HepG2 (cell line): ENCODE measurements around the gene SGK1. TPM values are rescaled to one million over a fixed set of nuclear protein-coding genes. Genes with fewer than 3 reads are reported as not detected.

Experiments used
- ATAC-seq: fragments of 200-7000 bp; cut with Tn5 transposase; 3 replicates; pipeline ENCODE4 v1.9.1; 2020; ENCODE audit warnings: mild to moderate bottlenecking, moderate library complexity
- BruUV-seq: library from RNA; stranded (reverse); fragments of 400-500 nt; replicated peaks from 2 replicates; lab custom pipeline; 2021; lab: Mats Ljungman, UMichigan
- CTCF ChIA-PET: fragments of 300-600 bp; formaldehyde crosslinking; extraction: SDS; loops from one replicate; lab custom pipeline; 2021; ENCODE audit warnings: low total read pairs, inconsistent platforms, low intra/inter-chr PET ratio; lab: Yijun Ruan, JAX
- POLR2A ChIA-PET: fragments of 350-600 bp; sonication (Branson Sonifier 250); formaldehyde crosslinking; loops from one replicate; lab custom pipeline; 2020; ENCODE audit warnings: antibody characterized with exemption, inconsistent platforms; lab: Yijun Ruan, JAX
- DNase-seq: peaks from one replicate; pipeline ENCODE4 v3.0.0-alpha.2; 2015; ENCODE audit warnings: low spot score
- FAIRE-seq: peaks from 3 replicates; lab custom pipeline; 2011; peaks lifted over from hg19 to GRCh38; lab: Jason Lieb, UNC
- H2AFZ ChIP-seq: one replicate; pipeline ENCODE4 v1.6.1; 2011; ENCODE audit warnings: low read length, inconsistent platforms
- H3K27ac ChIP-seq: fragments of 300-600 bp; 3 replicates; pipeline ENCODE4 v1.8.0; 2011; ENCODE audit warnings: mixed run types, mild to moderate bottlenecking, mixed read lengths, low read length, inconsistent platforms; ENCODE audit not compliant: insufficient read depth; ENCODE audit errors: extremely low read length
- H3K27me3 ChIP-seq, 2 experiments: fragments of 200-600 bp in 1 of 2; 2 replicates in 1 of 2; 3 replicates in 1 of 2; pipeline versions ENCODE4 v1.6.0 to v1.8.0; 2011; ENCODE audit warnings: low read length in 2 of 2, mild to moderate bottlenecking in 2 of 2, moderate library complexity in 2 of 2, inconsistent platforms in 1 of 2; ENCODE audit not compliant: insufficient read depth in 2 of 2, control insufficient read depth in 1 of 2
- H3K36me3 ChIP-seq, 2 experiments: fragments of 200-600 bp in 1 of 2; replicated peaks in 1 of 2; 2 replicates in 1 of 2; 3 replicates in 1 of 2; pipeline versions ENCODE4 v1.5.1 to v1.8.0; 2011; ENCODE audit warnings: low read length in 2 of 2, inconsistent platforms in 1 of 2; ENCODE audit not compliant: insufficient read depth in 2 of 2, control insufficient read depth in 1 of 2
- H3K4me1 ChIP-seq: 2 replicates; pipeline ENCODE4 v1.5.1; 2012; ENCODE audit warnings: low read length, inconsistent platforms; ENCODE audit not compliant: insufficient read depth
- H3K4me2 ChIP-seq: 2 replicates; pipeline ENCODE4 v1.6.0; 2011; ENCODE audit warnings: low read depth, low read length, inconsistent platforms
- H3K4me3 ChIP-seq, 3 experiments: fragments of 200-600 bp in 1 of 3; sonication (generic), shearing (Covaris generic) in 1 of 3; replicated peaks in 1 of 3; 2 replicates each; pipeline ENCODE4 v1.5.1; 2011 to 2016; ENCODE audit warnings: low read length in 3 of 3, inconsistent platforms in 2 of 3, low read depth in 2 of 3, mild to moderate bottlenecking in 2 of 3, control low read depth in 1 of 3, mixed read lengths in 1 of 3; ENCODE audit not compliant: insufficient read depth in 1 of 3
- H3K79me2 ChIP-seq: one replicate; pipeline ENCODE4 v1.6.1; 2011; ENCODE audit warnings: low read length, inconsistent platforms; ENCODE audit not compliant: insufficient read depth
- H3K9ac ChIP-seq: 2 replicates; pipeline ENCODE4 v1.6.0; 2011; ENCODE audit warnings: mild to moderate bottlenecking, low read depth, low read length, inconsistent platforms; ENCODE audit not compliant: insufficient read depth
- H3K9me3 ChIP-seq: 2 replicates; pipeline ENCODE4 v1.5.1; 2012; ENCODE audit warnings: mild to moderate bottlenecking, low read length
- H4K20me1 ChIP-seq: 2 replicates; pipeline ENCODE4 v1.6.0; 2011; ENCODE audit warnings: inconsistent platforms, mild to moderate bottlenecking, low read length, moderate library complexity; ENCODE audit not compliant: insufficient read depth
- FOXM1 ChIP-seq: sonication (generic); formaldehyde crosslinking; IDR thresholded peaks from 2 replicates; pipeline ENCODE4 v1.5.0; 2020; ENCODE audit warnings: missing genetic modification reagents
- KAT2B ChIP-seq: fragments of 150-350 bp; IDR thresholded peaks from 2 replicates; pipeline ENCODE4 v1.6.1; 2014; ENCODE audit warnings: low read depth, low read length, borderline replicate concordance
- KDM3A ChIP-seq: IDR thresholded peaks from 2 replicates; pipeline ENCODE4 v1.6.1; 2018; ENCODE audit warnings: low read depth, missing compliant biosample characterization
- MAFF ChIP-seq: IDR thresholded peaks from 2 replicates; pipeline ENCODE4 v1.6.1; 2011; ENCODE audit warnings: low read depth, low read length, improper control_type of control experiment
- MAFK ChIP-seq, 2 experiments: IDR thresholded peaks in 1 of 2; conservative IDR thresholded peaks in 1 of 2; 2 replicates each; pipeline ENCODE4 v1.6.1; 2011; ENCODE audit warnings: improper control_type of control experiment in 2 of 2, low read length in 2 of 2
- TAF1 ChIP-seq: sonication (generic); formaldehyde crosslinking; IDR thresholded peaks from 2 replicates; pipeline ENCODE4 v1.4.0; 2020; ENCODE audit warnings: missing genetic modification reagents
- ZKSCAN5 ChIP-seq: sonication (generic); formaldehyde crosslinking; IDR thresholded peaks from 2 replicates; pipeline ENCODE4 v1.5.1; 2020; ENCODE audit warnings: mild to moderate bottlenecking, missing genetic modification reagents
- ZNF235 ChIP-seq: sonication (generic); formaldehyde crosslinking; IDR thresholded peaks from 2 replicates; pipeline ENCODE4 v1.8.1; 2023; ENCODE audit warnings: mild to moderate bottlenecking, missing genetic modification reagents, borderline replicate concordance
- ZNF703 ChIP-seq: sonication (generic); formaldehyde crosslinking; IDR thresholded peaks from 2 replicates; pipeline ENCODE4 v1.5.1; 2020; ENCODE audit warnings: missing genetic modification reagents, mild to moderate bottlenecking, moderate library complexity, borderline replicate concordance
- ZNF883 ChIP-seq: sonication (generic); formaldehyde crosslinking; IDR thresholded peaks from 2 replicates; pipeline ENCODE4 v1.5.1; 2020; ENCODE audit warnings: mild to moderate bottlenecking, missing genetic modification reagents; ENCODE audit errors: not compliant biosample characterization
- WGBS: methylation state at CpG from one replicate; pipeline ENCODE4 v1.1.6; 2017; ENCODE audit warnings: low lambda C conversion rate; 5-methylcytosine and 5-hydroxymethylcytosine counted together
- in situ Hi-C: cut with HindIII; loops from 2 replicates; pipeline ENCODE4 v1.10.0; 2017; ENCODE audit warnings: low pct_unique_long_range_greater_than_20kb; ENCODE audit not compliant: extremely low pct_ligation_motif_present
- intact Hi-C: fragments of 100-400 bp; cut with micrococcal nuclease; formaldehyde crosslinking; loops from one replicate; pipeline ENCODE4 v1.10.0; 2022; ENCODE audit not compliant: unreplicated experiment
- polyA plus RNA-seq, 8 experiments: library from polyadenylated mRNA; depleted of rRNA in 3 of 8; stranded (reverse) in 7 of 8; unstranded in 1 of 8; fragments of >200 nt; fragmentation: Illumina TruSeq in 4 of 8; extraction: Trizol in 4 of 8; gene quantifications; 2 replicates each; pipeline versions ENCODE4 v1.2.1 to v1.2.3, GENCODE V29; 2011 to 2016; ENCODE audit warnings: low read depth in 4 of 8, missing spikeins in 1 of 8, mixed read lengths in 1 of 8; ENCODE audit not compliant: insufficient read depth in 1 of 8
- total RNA-seq, 5 experiments: library from RNA; depleted of rRNA; stranded (reverse); fragments of >200 nt; fragmentation: Illumina TruSeq; extraction: Trizol; gene quantifications; 2 replicates each; pipeline ENCODE4 v1.2.3, GENCODE V29; 2016; ENCODE audit warnings: low read depth in 1 of 5
- TF ChIP-seq, protein P1 (sequence below): sonication (generic); formaldehyde crosslinking; IDR thresholded peaks from 2 replicates; pipeline ENCODE4 v1.9.0; 2021; ENCODE audit warnings: mild to moderate bottlenecking, missing genetic modification reagents
- TF ChIP-seq, protein P2 (sequence below): sonication (generic); formaldehyde crosslinking; IDR thresholded peaks from 2 replicates; pipeline ENCODE4 v1.4.0; 2020; ENCODE audit warnings: missing genetic modification reagents

The SGK1 gene
- total and polyA plus RNA-seq, 2 of the 13 experiments (the other 11 are each of a cell fraction or from before 2014, with no cell fraction given), result 56.1 to 56.2 TPM

- POLR2A ChIA-PET, result no interaction called here
- intact Hi-C loops (loop anchor here (10.0 kb wide), 1 partner anchor 148 kb away; no protein-coding TSS in a partner anchor), in situ Hi-C loops (no loop called here)
- Histone ChIP-seq H4K20me1 (no peaks in the 10 kb centered on the region), H3K27me3 (peaks cover 0 to 6% of the 10 kb centered on the region in 2 experiments; a peak in 1 of 5 replicates), H3K9ac (no peak overlapping the region), H3K4me3 (no peak overlapping the region), H3K4me2 (no peak overlapping the region), H2AFZ (no peak overlapping the region), H3K9me3 (0 out of 2 replicates have a peak, but pooled peaks cover 4% of the 10 kb centered on the region), H3K4me1 (no peaks in the 10 kb centered on the region), H3K27ac (no peak overlapping the region), H3K36me3 (no peaks in the 10 kb centered on the region), H3K79me2 (no peaks in the 10 kb centered on the region)
- CTCF ChIA-PET, result no interaction called here
- no peak for ATAC-seq
- TF ChIP-seq ZNF235 (CRISPR knock-in tag) (no peak), FOXM1 (CRISPR knock-in tag) (no peak), KDM3A (CRISPR knock-in tag) (no peak), ZNF703 (CRISPR knock-in tag) (no peak), MAFK (conservative IDR thresholded peaks at IDR 0.05 in 1 of 2, IDR thresholded peaks at IDR 0.05 in 1 of 2; ENCODE audit: low read length in 2 of 2) (peak; percentile 81 to 84), ZNF883 (CRISPR knock-in tag) (no peak), ZKSCAN5 (CRISPR knock-in tag) (no peak), KAT2B (peak; percentile 30; the same call in 1 of the 2 replicates), MAFF (peak; percentile 81), TAF1 (no peak)
- TF ChIP-seq, protein P1, sequence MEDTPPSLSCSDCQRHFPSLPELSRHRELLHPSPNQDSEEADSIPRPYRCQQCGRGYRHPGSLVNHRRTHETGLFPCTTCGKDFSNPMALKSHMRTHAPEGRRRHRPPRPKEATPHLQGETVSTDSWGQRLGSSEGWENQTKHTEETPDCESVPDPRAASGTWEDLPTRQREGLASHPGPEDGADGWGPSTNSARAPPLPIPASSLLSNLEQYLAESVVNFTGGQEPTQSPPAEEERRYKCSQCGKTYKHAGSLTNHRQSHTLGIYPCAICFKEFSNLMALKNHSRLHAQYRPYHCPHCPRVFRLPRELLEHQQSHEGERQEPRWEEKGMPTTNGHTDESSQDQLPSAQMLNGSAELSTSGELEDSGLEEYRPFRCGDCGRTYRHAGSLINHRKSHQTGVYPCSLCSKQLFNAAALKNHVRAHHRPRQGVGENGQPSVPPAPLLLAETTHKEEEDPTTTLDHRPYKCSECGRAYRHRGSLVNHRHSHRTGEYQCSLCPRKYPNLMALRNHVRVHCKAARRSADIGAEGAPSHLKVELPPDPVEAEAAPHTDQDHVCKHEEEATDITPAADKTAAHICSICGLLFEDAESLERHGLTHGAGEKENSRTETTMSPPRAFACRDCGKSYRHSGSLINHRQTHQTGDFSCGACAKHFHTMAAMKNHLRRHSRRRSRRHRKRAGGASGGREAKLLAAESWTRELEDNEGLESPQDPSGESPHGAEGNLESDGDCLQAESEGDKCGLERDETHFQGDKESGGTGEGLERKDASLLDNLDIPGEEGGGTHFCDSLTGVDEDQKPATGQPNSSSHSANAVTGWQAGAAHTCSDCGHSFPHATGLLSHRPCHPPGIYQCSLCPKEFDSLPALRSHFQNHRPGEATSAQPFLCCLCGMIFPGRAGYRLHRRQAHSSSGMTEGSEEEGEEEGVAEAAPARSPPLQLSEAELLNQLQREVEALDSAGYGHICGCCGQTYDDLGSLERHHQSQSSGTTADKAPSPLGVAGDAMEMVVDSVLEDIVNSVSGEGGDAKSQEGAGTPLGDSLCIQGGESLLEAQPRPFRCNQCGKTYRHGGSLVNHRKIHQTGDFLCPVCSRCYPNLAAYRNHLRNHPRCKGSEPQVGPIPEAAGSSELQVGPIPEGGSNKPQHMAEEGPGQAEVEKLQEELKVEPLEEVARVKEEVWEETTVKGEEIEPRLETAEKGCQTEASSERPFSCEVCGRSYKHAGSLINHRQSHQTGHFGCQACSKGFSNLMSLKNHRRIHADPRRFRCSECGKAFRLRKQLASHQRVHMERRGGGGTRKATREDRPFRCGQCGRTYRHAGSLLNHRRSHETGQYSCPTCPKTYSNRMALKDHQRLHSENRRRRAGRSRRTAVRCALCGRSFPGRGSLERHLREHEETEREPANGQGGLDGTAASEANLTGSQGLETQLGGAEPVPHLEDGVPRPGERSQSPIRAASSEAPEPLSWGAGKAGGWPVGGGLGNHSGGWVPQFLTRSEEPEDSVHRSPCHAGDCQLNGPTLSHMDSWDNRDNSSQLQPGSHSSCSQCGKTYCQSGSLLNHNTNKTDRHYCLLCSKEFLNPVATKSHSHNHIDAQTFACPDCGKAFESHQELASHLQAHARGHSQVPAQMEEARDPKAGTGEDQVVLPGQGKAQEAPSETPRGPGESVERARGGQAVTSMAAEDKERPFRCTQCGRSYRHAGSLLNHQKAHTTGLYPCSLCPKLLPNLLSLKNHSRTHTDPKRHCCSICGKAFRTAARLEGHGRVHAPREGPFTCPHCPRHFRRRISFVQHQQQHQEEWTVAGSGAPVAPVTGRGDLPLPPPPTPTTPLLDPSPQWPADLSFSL (CRISPR knock-in tag), result no peak
- TF ChIP-seq, protein P2, sequence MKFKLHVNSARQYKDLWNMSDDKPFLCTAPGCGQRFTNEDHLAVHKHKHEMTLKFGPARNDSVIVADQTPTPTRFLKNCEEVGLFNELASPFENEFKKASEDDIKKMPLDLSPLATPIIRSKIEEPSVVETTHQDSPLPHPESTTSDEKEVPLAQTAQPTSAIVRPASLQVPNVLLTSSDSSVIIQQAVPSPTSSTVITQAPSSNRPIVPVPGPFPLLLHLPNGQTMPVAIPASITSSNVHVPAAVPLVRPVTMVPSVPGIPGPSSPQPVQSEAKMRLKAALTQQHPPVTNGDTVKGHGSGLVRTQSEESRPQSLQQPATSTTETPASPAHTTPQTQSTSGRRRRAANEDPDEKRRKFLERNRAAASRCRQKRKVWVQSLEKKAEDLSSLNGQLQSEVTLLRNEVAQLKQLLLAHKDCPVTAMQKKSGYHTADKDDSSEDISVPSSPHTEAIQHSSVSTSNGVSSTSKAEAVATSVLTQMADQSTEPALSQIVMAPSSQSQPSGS (CRISPR knock-in tag), result no peak
- 0% methylated on average over 1 of the region's 1 CpG for WGBS
- FAIRE-seq, result no peak
- DNase-seq, result no peak
- no TSS peak for BruUV-seq
Measured at GRCh38 chr6:134323294-134323693, 5.4 kb upstream of the SGK1 start.
